SK-N-DZ (cell line): ENCODE measurements around the gene ERI3. TPM values are rescaled to one million over a fixed set of nuclear protein-coding genes. Genes with fewer than 3 reads are reported as not detected.

Experiments
- DNase-seq: peaks from one replicate; pipeline ENCODE4 v3.0.0-alpha.2; 2015; ENCODE audit warnings: low spot score
- polyA plus RNA-seq, 2 experiments: library from polyadenylated mRNA; depleted of rRNA; stranded (reverse); fragments of >200 nt; gene quantifications; 2 replicates each; pipeline ENCODE4 v1.2.3, GENCODE V29; 2014

The ERI3 gene, protein sequence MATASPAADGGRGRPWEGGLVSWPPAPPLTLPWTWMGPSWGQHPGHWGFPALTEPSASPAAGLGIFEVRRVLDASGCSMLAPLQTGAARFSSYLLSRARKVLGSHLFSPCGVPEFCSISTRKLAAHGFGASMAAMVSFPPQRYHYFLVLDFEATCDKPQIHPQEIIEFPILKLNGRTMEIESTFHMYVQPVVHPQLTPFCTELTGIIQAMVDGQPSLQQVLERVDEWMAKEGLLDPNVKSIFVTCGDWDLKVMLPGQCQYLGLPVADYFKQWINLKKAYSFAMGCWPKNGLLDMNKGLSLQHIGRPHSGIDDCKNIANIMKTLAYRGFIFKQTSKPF
- polyA plus RNA-seq (2014; cell fraction: cytosol; rRNA removed): 82.3 and 83.8 TPM in 2 replicates
- 48.0 and 48.5 TPM in 2 replicates for polyA plus RNA-seq (2014; cell fraction: nucleus; rRNA removed)

DNA sequence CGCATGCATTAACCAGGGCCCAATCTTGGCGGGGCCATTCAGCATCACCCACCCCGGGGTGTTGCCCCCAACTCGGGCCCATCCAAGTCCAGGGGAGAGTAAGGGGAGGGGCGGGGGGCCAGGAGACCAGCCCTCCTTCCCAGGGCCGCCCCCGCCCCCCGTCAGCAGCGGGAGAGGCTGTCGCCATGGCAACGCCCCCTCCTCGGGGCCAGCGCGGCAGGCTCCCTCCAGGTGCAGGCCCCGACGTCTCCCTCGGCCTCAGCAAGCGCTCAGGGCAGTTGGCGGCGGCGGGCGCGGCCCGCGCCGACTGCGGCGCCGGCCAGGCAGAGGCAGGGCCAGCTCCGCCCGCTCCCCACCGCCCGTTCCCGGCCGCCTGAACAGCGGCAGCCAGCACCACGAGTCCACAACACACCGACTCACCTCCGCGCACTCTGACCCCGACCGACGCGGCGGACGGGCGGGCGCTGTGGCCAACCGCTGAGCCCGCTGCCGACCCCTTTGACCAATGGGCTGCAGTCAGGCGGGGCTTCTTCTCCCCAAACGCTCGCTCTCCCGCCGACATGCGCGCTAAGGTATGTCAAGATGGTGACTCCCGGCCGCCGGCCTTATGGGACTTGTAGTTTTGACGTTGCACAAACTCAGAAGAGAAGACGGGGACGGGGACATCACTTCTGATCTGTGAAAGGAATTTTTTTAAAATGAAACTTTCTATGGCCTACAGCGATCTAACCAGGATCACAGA, at the start of gene ERI3:
TSS of gene ERI3 (minus strand) at position 418 of the 742 bp plus-strand sequence. CDS start at position 187, 231 bp downstream.
- peak; percentile 96 for DNase-seq

DNA sequence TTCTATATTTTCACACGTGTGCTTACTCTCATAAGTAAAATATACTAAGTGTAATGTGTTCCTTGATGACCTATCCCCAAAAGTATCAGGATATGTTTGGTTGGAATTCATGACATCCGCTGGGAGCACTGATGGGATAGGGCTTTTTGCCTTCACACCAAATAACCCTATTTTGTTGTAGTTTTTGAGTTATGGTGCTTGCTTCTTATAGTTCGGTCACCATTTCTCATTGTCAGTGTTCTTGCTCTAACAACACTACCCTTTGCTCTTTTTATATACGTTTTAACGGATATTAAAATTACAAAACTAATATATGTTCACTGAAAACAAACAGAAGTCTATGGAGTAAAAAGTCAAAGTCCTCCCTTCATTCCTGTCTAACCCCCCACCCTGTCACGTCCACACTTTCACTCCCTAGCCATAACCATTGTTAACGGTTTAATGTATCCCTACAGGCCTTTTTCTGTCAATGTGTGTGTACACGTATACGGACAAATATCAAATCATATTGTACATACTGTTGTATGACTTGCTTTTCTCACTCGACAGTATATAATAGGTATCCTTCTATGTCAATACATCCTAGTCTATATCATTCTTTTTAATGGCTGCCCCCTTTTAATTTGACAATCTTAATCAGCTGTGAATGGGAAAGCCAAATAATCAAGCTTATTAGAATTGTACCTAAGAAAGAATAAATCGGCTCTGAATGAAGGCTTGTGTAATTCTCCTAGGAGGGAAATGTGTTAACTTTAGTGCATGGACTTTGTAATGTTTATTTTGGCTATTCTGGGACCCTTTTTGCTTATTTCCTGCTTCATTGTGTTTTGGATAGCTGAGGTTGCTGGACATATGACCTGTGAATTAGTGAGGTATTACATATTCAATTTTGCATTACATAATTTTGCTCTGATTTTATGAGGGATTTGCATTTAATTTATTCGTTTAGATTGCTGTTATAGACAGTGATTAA, 46.5 kb upstream of the ERI3 start:
- no peak for DNase-seq

DNA sequence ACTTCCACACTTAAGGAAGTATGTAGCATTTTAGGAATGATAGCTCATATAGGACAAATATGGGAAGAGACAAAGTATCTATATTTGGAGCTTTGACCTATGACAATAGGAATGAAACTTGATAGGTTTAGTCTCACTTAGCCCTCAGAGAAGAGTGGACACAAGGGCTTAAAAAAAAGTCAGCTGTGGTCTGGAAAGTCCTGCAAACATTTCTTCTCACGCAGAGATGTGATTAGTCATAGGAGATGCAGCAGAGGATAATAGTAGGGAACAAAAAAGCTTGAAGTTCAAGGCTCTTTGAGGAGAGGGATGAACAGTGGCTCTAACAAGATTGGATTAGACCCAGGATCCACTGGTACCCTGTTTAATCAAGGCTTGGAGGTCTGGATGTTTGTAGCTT, 35.2 kb upstream of the ERI3 start:
- no peak for DNase-seq

DNA sequence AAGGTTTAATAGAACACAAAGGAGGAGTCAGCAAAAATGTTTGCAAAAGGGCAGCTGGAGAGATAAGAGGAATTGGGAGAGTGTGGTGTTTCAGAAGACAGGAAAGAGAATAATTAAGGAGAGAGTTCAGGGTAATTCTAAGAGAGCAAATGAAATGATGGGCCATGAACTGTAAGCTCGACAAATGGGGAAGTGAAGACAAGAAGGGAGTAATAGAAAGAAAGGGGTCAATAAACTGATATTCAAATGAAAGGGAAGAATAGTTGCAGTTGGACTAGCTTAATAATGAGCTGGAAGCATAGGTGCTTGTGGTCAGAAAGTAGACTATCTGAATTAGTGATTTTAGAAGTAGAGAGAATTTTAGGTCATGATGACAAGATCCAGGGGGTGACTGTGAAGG, 34.4 kb upstream of the ERI3 start:
- DNase-seq: no peak

DNA sequence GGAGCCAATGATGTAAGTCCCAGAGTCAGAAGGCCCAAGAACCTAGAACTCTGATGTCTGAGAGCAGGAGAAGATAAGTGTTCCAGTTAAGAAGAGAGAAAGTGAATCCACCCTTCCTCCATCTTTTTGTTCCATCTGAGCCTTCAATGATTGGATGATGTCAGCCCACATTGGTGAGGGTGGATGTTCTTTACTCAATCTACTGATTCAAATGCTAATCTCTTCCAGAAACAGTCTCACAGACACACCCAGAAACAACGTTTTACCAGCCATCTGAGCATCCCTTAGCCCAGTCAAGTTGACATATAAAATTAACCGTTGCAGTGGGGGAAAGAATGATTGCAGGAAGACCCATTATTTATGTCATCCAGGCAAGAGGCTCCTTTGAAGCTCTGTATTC, 33.5 kb upstream of the ERI3 start:
- DNase-seq: no peak

DNA sequence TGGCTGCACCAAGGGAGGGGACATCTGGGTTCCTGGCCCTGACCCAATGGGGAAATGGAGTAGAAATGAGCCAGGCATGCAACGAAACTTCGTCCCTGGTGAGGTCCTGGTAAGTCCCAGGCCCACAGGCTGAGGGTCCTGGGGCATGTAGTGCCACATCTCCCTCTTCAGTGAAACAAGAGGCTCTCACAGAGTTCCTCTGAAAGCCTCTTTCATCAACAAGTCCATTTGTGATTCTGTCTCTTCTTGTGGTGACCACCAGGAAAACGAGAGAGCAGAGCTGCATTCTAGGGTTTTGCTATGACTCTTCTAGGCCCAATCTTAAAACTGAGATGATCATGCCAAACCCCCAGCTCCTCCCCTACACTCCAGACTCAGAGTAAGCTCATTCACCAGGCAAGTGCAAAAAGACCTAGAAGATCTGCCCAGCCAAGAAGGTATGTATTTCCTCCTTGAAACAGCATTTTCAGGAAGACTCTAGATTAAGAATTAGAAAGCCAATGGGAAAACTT, 25.7 kb upstream of the ERI3 start:
- no peak for DNase-seq

DNA sequence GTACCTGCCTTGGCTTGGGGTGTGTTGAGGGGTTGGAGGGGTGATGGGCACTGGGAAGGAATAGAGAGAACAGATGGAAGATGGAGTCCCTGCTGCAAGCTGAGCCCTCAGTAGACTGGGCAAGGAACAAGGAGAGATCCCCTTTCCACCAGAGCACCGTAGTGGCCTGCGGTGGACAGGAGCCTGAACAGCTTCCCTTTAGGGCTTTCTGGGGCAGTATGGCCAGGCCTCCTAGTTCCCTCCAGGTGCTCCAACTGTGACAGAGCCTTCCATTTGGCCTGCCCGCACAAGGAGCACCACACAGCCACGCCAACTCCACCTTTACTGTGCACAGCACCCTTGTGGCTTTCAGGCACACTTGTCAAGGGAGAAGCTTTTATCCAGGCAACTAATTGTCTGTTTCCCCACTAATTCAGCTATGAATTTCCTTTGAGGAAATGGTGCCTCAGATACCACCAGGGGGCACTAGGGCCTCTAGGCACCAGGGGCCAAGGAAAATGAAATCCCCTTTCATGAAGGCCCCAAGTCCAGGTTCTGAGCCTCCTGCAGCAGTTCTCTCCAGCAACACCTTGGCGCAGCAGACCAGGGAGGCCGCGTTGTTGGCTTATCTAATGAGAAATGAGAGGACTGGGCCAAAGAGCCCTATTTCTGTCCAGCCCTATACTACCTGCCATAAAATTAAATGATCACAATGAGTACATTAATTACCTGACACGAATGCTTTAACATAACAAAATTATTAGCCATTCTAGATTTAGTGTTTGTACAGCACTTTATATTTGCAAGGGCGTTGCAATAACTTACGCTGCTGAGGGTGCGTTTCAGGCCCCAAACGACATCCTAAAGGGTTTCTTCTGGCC, 23.1 kb upstream of the ERI3 start:
- DNase-seq: peak; percentile 39

DNA sequence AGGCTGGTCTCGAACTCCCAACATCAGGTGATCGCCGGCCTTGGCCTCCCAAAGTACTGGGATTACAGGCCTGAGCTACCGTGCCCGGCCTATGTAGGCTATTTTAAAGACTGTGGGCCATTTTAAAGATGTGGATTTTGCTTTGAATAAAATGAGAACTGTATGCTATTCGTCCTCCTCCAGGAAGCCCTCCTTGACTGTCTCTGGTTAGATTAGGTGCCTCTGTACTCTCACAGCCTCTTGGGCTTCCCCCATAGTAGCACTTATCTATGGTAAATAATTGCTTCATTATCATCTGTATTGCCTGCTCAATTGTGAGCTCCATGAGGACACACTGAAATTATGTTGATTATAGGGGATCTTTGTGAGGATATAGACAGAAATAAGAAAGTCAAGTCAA, 20.5 kb upstream of the ERI3 start:
- no peak for DNase-seq

DNA sequence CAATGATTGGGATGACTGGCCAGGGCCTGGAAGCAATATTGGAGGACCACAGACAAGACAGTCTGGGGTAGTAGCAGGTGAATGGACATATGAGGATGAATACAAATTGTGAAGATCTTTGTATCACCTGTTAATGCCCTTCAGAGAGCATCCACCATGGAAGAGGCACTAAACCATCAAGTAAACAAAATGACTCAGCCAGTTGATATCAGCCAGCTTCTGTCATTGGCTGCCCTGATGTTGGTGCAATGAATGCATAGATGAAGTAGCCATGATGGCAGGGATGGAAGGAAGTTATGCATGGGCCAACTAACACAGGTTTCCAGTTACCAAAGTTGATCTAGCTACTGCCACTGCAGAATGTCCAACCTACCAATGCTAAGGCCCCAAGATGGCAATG, 16.1 kb upstream of the ERI3 start:
- DNase-seq: no peak

DNA sequence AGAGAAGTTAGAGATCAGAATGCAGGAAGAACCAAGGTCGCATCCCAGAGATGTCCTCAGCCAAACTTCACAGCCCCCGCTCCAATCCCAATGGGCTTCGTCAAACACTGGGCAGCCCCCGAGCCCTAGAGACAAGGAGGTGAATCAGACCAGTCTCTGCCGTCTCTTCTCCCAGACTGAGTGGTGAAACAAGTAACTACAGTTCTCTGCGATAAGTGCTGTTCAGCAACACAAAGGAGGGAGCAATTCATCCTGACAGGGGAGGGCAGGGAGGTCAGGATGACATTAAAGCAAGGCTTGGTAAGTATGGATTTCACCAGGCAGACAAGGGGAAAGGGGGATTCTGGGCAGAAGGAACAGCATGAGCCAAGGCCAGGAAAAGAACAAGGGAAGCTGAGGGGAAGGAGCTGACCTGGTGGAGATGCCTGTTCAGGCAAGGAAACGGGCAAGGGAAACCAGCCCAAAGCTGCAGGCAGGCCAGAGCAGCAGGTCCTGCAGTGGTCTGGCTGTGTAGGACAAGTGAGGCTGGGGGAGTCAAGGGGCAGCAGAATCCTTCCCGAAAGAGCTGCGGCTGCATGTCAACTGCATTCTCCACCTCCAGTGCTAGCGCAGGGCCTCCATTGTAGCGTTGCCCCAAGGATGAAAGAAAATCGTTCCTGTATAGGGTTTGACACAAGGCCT, 13.6 kb upstream of the ERI3 start:
- DNase-seq: peak; percentile 20

DNA sequence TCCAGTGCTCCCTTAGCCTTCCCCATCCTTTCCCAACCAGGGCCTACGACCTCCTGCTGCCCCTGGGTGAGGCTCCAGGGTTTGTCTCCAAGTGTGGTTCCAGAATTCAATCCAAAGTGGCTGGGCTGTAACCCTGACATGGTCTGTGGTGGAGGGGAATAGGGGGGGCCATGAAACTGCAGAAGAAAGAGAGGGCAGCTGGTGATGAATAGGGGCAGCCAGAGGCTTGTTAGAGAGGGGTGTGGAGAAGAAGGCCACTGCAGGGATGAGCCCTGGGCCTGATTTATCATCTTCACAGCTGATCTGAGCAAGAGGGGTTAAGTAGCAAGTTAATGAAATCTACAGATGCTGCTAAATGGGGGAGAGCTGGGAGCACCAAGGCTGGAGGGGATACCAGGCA, 12.9 kb upstream of the ERI3 start:
- no peak for DNase-seq

DNA sequence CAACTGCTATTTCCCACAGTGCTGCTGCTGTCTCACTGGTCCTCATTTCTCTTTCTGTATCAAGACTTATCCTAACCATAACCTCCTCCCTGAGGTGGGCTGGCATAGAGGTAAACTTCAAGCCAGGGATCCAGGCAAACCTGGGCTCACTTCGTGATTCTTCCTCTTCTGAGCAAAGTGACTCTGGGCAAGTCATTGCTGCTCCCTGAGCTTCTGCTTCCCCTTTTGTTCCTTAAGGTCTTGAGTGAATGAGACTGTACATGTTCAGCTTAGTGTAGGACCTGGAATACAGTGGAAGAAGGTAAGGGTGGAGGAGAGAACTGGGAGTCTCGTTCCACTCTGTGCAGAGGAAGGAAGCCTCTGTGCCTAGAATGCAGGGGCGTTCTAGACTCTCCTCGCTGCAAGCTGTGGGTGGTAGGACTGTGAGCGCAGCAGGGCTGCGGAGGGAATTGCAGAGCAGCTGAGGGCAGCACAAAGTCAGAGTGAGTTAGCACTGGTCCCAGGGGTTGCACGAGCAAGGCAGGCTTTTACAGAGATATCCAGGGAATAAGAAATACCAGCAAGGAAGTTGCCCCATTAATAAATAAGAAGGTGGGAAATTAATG, 11.4 kb upstream of the ERI3 start:
- DNase-seq: no peak

DNA sequence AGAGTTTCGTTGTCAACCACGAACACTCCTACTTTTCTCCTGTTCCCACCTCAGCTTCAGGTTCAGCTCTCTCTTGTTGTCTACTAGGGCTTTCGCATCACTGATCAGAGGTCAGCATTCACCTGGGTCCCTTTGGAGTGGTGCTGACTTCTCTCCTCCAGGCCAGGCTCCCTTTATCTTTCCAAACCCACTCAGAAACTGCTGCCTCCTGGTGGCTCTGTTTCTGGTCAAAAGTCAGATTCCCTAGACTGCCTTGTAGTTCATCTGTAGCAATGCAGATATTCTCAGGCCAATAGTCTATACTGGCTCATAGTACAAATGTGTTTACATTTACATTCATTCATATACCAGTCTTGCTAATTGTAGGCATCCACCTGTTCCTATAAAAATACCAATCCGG, 6.4 kb upstream of the ERI3 start:
- DNase-seq: no peak

DNA sequence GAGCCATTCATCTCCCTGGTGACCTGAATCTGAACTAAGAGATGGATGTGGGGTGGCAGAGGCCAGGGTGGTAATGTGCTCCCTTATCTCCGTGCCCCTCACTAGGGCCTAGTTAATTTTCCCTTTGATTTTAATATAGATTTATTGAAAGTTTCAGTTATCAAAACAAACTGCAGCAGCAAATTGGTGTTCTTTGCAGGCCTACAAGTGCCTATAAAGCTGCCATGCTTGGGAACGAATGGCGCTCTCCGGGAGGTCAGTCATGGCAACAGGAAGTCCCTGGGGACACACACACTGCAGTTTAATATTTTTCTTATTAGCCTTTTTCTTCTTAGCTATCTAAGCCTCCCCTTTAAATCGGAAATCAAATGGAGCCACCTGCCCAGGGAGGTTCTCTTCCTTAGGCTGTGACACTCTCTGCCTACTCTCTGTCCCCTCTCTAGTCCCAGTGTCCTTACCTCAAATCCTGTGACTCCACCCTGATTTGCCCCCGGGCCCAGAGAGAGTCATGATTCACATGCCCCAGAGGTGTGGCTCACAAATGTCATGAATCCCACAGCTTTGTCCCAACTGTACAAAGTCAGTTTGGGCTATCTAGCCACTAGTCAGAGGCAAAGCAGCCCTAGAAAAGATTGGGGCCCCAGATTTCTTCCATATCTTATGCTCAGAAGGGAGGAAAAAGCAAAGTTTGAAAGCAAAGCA, 4.3 kb upstream of the ERI3 start:
- DNase-seq: no peak

DNA sequence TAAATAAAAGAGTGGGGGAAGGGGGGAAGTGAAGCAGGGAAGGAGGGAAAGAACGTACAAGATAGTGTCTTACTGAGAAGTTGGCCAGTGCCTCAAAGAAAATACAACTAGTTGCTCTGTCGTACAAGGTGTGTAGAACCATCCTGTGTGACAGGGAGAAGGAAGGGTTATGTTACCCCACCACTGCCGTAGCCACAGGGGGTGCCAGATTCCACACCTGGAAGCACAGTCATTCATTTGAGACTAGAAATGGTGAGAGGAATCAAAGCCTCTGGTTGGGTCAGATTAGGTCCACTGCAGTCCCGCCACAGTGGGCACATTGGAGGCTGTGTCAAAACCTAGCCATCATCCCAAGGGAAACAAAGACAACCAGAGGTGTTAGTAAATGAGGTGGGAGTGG, 2.7 kb upstream of the ERI3 start:
- DNase-seq: no peak

DNA sequence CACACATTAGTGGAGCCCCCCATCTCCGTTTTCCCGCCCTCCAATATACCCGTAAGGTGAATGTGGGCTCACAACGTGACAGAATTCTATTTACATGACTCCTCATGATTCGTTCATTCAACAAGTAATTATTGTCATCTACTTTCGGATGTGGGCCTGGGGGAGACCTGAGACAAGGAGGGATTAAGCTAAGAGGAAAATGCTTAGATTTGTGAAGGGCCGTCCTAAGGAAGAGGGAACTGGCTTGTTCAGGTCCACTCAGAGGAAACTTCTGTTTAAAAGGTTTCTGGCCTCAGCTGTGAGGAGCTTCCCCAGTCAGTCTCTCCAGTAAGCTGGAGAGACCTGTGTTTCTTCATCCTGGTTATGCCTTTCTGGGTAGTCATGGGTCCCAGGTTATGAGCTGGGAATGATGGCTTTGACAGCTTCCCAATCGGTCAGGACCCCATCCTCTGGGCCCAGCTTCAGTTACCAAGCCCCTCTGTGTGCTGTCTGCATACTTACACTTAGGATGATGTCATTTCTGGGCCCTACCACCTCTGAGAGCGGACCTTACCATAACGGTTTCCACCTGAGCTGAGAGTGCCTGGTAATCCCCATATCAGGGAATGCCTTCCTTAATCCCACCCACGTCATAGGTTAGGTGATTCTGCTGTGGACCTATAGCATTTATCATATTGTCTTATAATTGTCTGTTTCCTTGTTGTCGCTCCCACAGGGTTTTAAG, 687 bp upstream of the ERI3 start:
- no peak for DNase-seq

DNA sequence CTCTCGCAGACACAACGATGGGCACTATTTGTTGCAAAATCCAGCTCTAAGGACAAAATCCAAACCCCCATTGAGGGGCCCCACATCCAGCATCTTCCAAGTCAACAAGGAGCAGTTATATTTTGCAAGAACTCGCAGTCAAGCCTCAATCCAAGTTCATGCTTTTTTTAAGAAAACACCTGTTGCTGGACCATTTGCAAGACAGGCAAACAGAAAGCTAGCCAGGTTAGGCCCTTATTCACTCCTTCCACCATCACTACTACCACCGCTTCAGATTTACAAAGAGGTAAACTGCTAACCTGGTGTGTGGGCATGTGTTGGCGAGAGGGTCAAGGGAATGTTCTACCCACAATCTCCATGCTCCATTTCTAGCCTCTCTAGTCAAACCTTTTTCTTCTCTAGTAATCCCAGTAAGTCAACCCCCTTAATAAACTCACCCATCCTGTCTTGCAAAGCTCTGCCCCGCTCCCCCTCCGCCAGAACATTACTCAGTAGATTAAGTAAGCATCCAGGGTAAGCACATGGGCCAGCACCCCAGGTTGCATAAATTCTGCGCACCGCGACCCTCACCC, 703 bp downstream of the ERI3 start:
- DNase-seq: peak; percentile 5

DNA sequence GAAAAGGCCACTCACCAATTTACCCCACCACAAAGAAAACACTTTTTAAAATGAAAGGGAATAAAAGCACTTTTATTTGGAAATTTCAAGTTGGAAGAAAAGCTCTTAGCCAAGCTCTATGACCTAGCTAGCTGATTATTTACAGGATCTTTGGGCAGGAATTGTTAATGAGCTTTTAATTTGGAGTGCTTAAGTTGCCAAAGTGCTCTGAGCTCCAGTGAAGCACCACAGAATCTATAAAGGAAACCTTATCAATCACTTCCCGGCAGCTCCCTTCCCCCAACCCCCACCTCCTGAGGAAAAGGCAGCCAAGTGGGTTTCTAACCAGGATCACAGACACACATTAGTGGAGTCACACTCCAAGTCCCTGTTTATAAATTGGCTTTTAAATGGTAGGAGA, 1.5 kb downstream of the ERI3 start:
- no peak for DNase-seq
